Liver (tissue), 9 donors: ENCODE data around the gene PAK1IP1. TPM values are rescaled to one million over a fixed set of nuclear protein-coding genes. Genes with fewer than 3 reads are reported as not detected.

Experiments used
- DNase-seq: peaks from one replicate; pipeline ENCODE4 v3.0.0-alpha.2; 2017; ENCODE audit warnings: low spot score
- H3K27ac ChIP-seq, 2 donors: one replicate each; pipeline ENCODE4 v1.7.0; 2013; ENCODE audit warnings: inconsistent platforms in 2 of 2, low read length in 2 of 2, control low read depth in 1 of 2, low read depth in 1 of 2, mild to moderate bottlenecking in 1 of 2
- H3K27me3 ChIP-seq, 4 donors: one replicate each; pipeline versions ENCODE4 v1.6.1 to v1.7.0; 2013; ENCODE audit warnings: low read length in 3 of 4, inconsistent platforms in 1 of 4, mild to moderate bottlenecking in 1 of 4, moderate library complexity in 1 of 4; ENCODE audit not compliant: control insufficient read depth in 4 of 4, insufficient read depth in 4 of 4
- H3K36me3 ChIP-seq, 4 donors: one replicate each; pipeline versions ENCODE4 v1.6.1 to v1.7.0; 2013; ENCODE audit warnings: low read length in 3 of 4, mild to moderate bottlenecking in 3 of 4, low read depth in 1 of 4, moderate library complexity in 1 of 4; ENCODE audit not compliant: control insufficient read depth in 4 of 4, insufficient read depth in 3 of 4
- H3K4me1 ChIP-seq, 4 donors: one replicate each; pipeline versions ENCODE4 v1.6.1 to v1.7.0; 2013; ENCODE audit warnings: low read length in 3 of 4, mild to moderate bottlenecking in 3 of 4, moderate library complexity in 1 of 4; ENCODE audit not compliant: control insufficient read depth in 4 of 4, insufficient read depth in 4 of 4
- H3K4me3 ChIP-seq, 3 donors: one replicate each; pipeline versions ENCODE4 v1.6.1 to v1.7.0; 2013; ENCODE audit warnings: low read length in 3 of 3, control low read depth in 1 of 3, low read depth in 1 of 3, mild to moderate bottlenecking in 1 of 3
- H3K9ac ChIP-seq, 2 donors: one replicate each; pipeline ENCODE4 v1.7.0; 2013; ENCODE audit warnings: low read length in 2 of 2, mild to moderate bottlenecking in 2 of 2, moderate library complexity in 2 of 2, control low read depth in 1 of 2, low read depth in 1 of 2
- H3K9me3 ChIP-seq, 4 donors: one replicate each; pipeline versions ENCODE4 v1.6.1 to v1.7.0; 2013; ENCODE audit warnings: low read length in 3 of 4; ENCODE audit not compliant: control insufficient read depth in 4 of 4
- ATF3 ChIP-seq: IDR thresholded peaks from 2 replicates; pipeline ENCODE4 v1.6.1; 2016; ENCODE audit warnings: antibody characterized with exemption
- CTCF ChIP-seq: fragments of 150-350 bp; IDR thresholded peaks from 2 replicates; pipeline ENCODE4 v1.5.1; 2017; ENCODE audit warnings: improper control_type of control experiment, low read depth, low read length; ENCODE audit not compliant: missing input control
- EGR1 ChIP-seq, 2 donors: IDR thresholded peaks; 2 replicates each; pipeline ENCODE4 v1.6.1; 2016 to 2018; ENCODE audit warnings: antibody characterized with exemption in 2 of 2, low read depth in 2 of 2
- FOXA1 ChIP-seq: IDR thresholded peaks from 2 replicates; pipeline ENCODE4 v1.6.1; 2016; ENCODE audit warnings: antibody characterized with exemption
- FOXA2 ChIP-seq: IDR thresholded peaks from 2 replicates; pipeline ENCODE4 v1.6.1; 2016; ENCODE audit warnings: antibody characterized with exemption
- GABPA ChIP-seq, 2 donors: IDR thresholded peaks in 1 of 2; conservative IDR thresholded peaks in 1 of 2; 2 replicates each; pipeline ENCODE4 v1.6.1; 2016; ENCODE audit warnings: antibody characterized with exemption in 2 of 2, mild to moderate bottlenecking in 1 of 2, moderate library complexity in 1 of 2
- HNF4A ChIP-seq, 2 donors: conservative IDR thresholded peaks; 2 replicates each; pipeline ENCODE4 v1.6.1; 2016; ENCODE audit warnings: antibody characterized with exemption in 2 of 2, mild to moderate bottlenecking in 2 of 2
- HNF4G ChIP-seq: IDR thresholded peaks from 2 replicates; pipeline ENCODE4 v1.6.1; 2016; ENCODE audit warnings: antibody characterized with exemption
- JUND ChIP-seq, 2 donors: IDR thresholded peaks; 2 replicates each; pipeline ENCODE4 v1.6.1; 2016; ENCODE audit warnings: antibody characterized with exemption in 2 of 2
- MAX ChIP-seq: IDR thresholded peaks from 2 replicates; pipeline ENCODE4 v1.6.1; 2016; ENCODE audit warnings: antibody characterized with exemption
- NR2F2 ChIP-seq: IDR thresholded peaks from 2 replicates; pipeline ENCODE4 v1.6.1; 2016; ENCODE audit warnings: antibody characterized with exemption
- RAD21 ChIP-seq, 2 donors: IDR thresholded peaks; 2 replicates each; pipeline ENCODE4 v1.6.1; 2016; ENCODE audit warnings: antibody characterized with exemption in 2 of 2, mild to moderate bottlenecking in 2 of 2
- REST ChIP-seq: IDR thresholded peaks from 2 replicates; pipeline ENCODE4 v1.6.1; 2016; ENCODE audit warnings: antibody characterized with exemption, mild to moderate bottlenecking
- RXRA ChIP-seq, 2 donors: IDR thresholded peaks; 2 replicates each; pipeline ENCODE4 v1.6.1; 2017 to 2018; ENCODE audit warnings: antibody characterized with exemption in 2 of 2, mild to moderate bottlenecking in 1 of 2
- SP1 ChIP-seq: IDR thresholded peaks from 2 replicates; pipeline ENCODE4 v1.6.1; 2018; ENCODE audit warnings: antibody characterized with exemption, mild to moderate bottlenecking
- TAF1 ChIP-seq: conservative IDR thresholded peaks from 2 replicates; pipeline ENCODE4 v1.6.1; 2016; ENCODE audit warnings: antibody characterized with exemption, mild to moderate bottlenecking
- YY1 ChIP-seq: IDR thresholded peaks from 2 replicates; pipeline ENCODE4 v1.6.1; 2016; ENCODE audit warnings: antibody characterized with exemption, mild to moderate bottlenecking
- ZBTB33 ChIP-seq: IDR thresholded peaks from 2 replicates; pipeline ENCODE4 v1.6.1; 2016; ENCODE audit warnings: antibody characterized with exemption
- WGBS: extraction: QIAGEN DNeasy Blood & Tissue Kit; methylation state at CpG from one replicate; pipeline ENCODE4 v1.1.7; 2013; 5-methylcytosine and 5-hydroxymethylcytosine counted together
- polyA plus RNA-seq, 2 donors: library from polyadenylated mRNA; stranded (reverse) in 1 of 2; unstranded in 1 of 2; fragments of 200-250 nt in 1 of 2; fragments of >200 nt in 1 of 2; fragmentation: Nextera tagmentation in 1 of 2; extraction: Ambion mirVana in 1 of 2; gene quantifications; one replicate each; pipeline versions ENCODE4 v1.2.1 to v1.2.3, GENCODE V29; 2013 to 2015
- total RNA-seq, 2 donors: library from RNA; depleted of rRNA; stranded (reverse); fragments of >200 nt; gene quantifications; one replicate each; pipeline ENCODE4 v1.2.3, GENCODE V29; 2014
- donor health status: healthy.
- donor health status: healthy.
- donor health status: healthy.
- donor health status: healthy.
- donor health status: healthy.

PAK1IP1 gene
- total and polyA plus RNA-seq, 4 donors = 6.0 to 10.8 (median 7.7) TPM

- Histone ChIP-seq H3K4me1 (peaks cover 2 to 19% (median 14%) of the 10 kb centered on the region in 4 donors), H3K27ac (peak overlapping the region; percentile 20 to 77), H3K9me3 (no peaks in the 10 kb centered on the region), H3K4me3 (peak overlapping the region; percentile 20 to 31 (median 30)), H3K36me3 (peaks cover 1 to 9% (median 8%) of the 10 kb centered on the region in 4 donors), H3K9ac (peak overlapping the region; percentile 8 to 80), H3K27me3 (no peaks in the 10 kb centered on the region)
- TF ChIP-seq YY1 = no peak
- peak; percentile 30 for TF ChIP-seq ATF3
- whole genome bisulfite sequencing = 6% methylated on average over 6 of the region's 6 CpGs
- no peak for DNase-seq
These were observed 27.7 kb downstream of the PAK1IP1 start for GRCh38 chr6:10722570-10722819.

GRCh38 chr6:10722820-10723566 is 28.2 kb downstream of the PAK1IP1 start, which contains the start of gene TMEM14C:
Gene TMEM14C, plus strand, starts transcription at chr6:10723070. Its CDS starts 1,544 bp downstream, at chr6:10724614.
- Histone ChIP-seq H3K27me3 (no peaks in the 10 kb centered on the region), H3K4me1 (peaks cover 2 to 19% (median 14%) of the 10 kb centered on the region in 4 donors), H3K9ac (peak within 1 kb of the TSS; percentile 80 to 82), H3K9me3 (no peaks in the 10 kb centered on the region), H3K27ac (peak within 1 kb of the TSS; percentile 59 to 77), H3K4me3 (peak within 1 kb of the TSS; percentile 74 to 83 (median 78)), H3K36me3 (peaks cover 1 to 9% (median 9%) of the 10 kb centered on the region in 4 donors)
- DNase-seq = peak; percentile 95
- peak; percentile 94 for TF ChIP-seq SP1
- no peak for TF ChIP-seq NR2F2
- TF ChIP-seq HNF4G = no peak
- peak; percentile 56 to 67 for TF ChIP-seq JUND (IDR thresholded peaks at IDR 0.05)
- TF ChIP-seq RAD21 (IDR thresholded peaks at IDR 0.05) = peak; percentile 50 to 60
- TF ChIP-seq MAX = peak; percentile 97
- TF ChIP-seq CTCF = no peak
- peak; percentile 49 to 51 for TF ChIP-seq RXRA (IDR thresholded peaks at IDR 0.05)
- TF ChIP-seq ATF3 = peak; percentile 4
- peak; percentile 94 for TF ChIP-seq ZBTB33
- TF ChIP-seq YY1 = peak; percentile 88
- TF ChIP-seq REST = peak; percentile 79
- peak; percentile 55 for TF ChIP-seq FOXA1
- peak in 1 of 2 donors; percentile 88 for TF ChIP-seq GABPA (IDR thresholded peaks at IDR 0.05 in 1 of 2, conservative IDR thresholded peaks at IDR 0.05 in 1 of 2)
- TF ChIP-seq FOXA2 = no peak
- TF ChIP-seq TAF1 = peak; percentile 92
- peak; percentile 80 to 82 for TF ChIP-seq HNF4A (conservative IDR thresholded peaks at IDR 0.05)
- TF ChIP-seq EGR1 (IDR thresholded peaks at IDR 0.05; ENCODE audit: low read depth in 2 of 2) = peak; percentile 45 to 93
- WGBS = under 1% methylated on average over 55 of the region's 55 CpGs
